Loucy (cell line): Measurements from ENCODE around the gene H2BK1.

ENCODE experiments used
- CTCF ChIP-seq: fragments of 200-600 bp; sonication (generic); conservative IDR thresholded peaks from 2 replicates; pipeline ENCODE4 v1.5.1; 2014; ENCODE audit warnings: mild to moderate bottlenecking, antibody characterized with exemption, low read length
- EZH2phosphoT487 ChIP-seq: fragments of 200-600 bp; IDR thresholded peaks from 2 replicates; pipeline ENCODE4 v1.6.1; 2018; ENCODE audit warnings: antibody characterized with exemption, mild to moderate bottlenecking, moderate library complexity, borderline replicate concordance

GRCh38 chr7:151181011-151181431 is 29.3 kb downstream of the H2BK1 start:
- no peak for TF ChIP-seq EZH2phosphoT487
- no peak for TF ChIP-seq CTCF
